HepG2 (cell line): ENCODE measurements around the gene RABGAP1L.

Source experiments
- CENPX ChIP-seq: sonication (generic); formaldehyde crosslinking; IDR thresholded peaks from 2 replicates; pipeline ENCODE4 v1.9.0; 2021; ENCODE audit warnings: mild to moderate bottlenecking, missing genetic modification reagents, moderate library complexity
- FOXP1 ChIP-seq, 2 experiments: fragments of 450-650 bp in 1 of 2; IDR thresholded peaks; 2 replicates each; pipeline ENCODE4 v1.6.1; 2017 to 2018; ENCODE audit warnings: antibody characterized with exemption in 1 of 2
- MATR3 ChIP-seq: sonication (generic); formaldehyde crosslinking; IDR thresholded peaks from 2 replicates; pipeline ENCODE4 v1.4.0; 2020; ENCODE audit warnings: missing genetic modification reagents
- NR3C1 ChIP-seq: sonication (generic); formaldehyde crosslinking; IDR thresholded peaks from 2 replicates; pipeline ENCODE4 v1.4.0; 2020; ENCODE audit warnings: missing genetic modification reagents
- POLR2A ChIP-seq, 2 experiments: IDR thresholded peaks; 2 replicates each; pipeline ENCODE4 v1.6.1; 2011; ENCODE audit warnings: low read depth in 2 of 2, low read length in 2 of 2, mild to moderate bottlenecking in 1 of 2, moderate library complexity in 1 of 2; ENCODE audit not compliant: insufficient read depth in 1 of 2
- POLR2AphosphoS5 ChIP-seq: IDR thresholded peaks from 2 replicates; pipeline ENCODE4 v1.6.1; 2012; ENCODE audit warnings: low read depth, low read length
- RAD21 ChIP-seq: fragments of 450-650 bp; formaldehyde crosslinking; IDR thresholded peaks from 2 replicates; pipeline ENCODE4 v1.5.0; 2020; ENCODE audit warnings: mild to moderate bottlenecking
- SMAD3 ChIP-seq: sonication (generic); formaldehyde crosslinking; IDR thresholded peaks from 2 replicates; pipeline ENCODE4 v1.4.0; 2020; ENCODE audit warnings: missing genetic modification reagents
- ZBTB38 ChIP-seq: sonication (generic); formaldehyde crosslinking; IDR thresholded peaks from 2 replicates; pipeline ENCODE4 v1.5.1; 2020; ENCODE audit warnings: mild to moderate bottlenecking, missing genetic modification reagents
- TF ChIP-seq, protein P1 (sequence below): sonication (generic); formaldehyde crosslinking; IDR thresholded peaks from 2 replicates; pipeline ENCODE4 v1.5.0; 2020; ENCODE audit warnings: mild to moderate bottlenecking, missing genetic modification reagents, moderate library complexity
- TF ChIP-seq, protein P2 (sequence below): sonication (generic); formaldehyde crosslinking; IDR thresholded peaks from 2 replicates; pipeline ENCODE4 v1.4.0; 2020; ENCODE audit warnings: low read depth, missing genetic modification reagents
- TF ChIP-seq, protein P3 (sequence below), 2 experiments: sonication (generic) in 1 of 2; formaldehyde crosslinking in 1 of 2; IDR thresholded peaks; 2 replicates each; pipeline versions ENCODE4 v1.4.0 to v1.6.1; 2018 to 2020; ENCODE audit warnings: missing genetic modification reagents in 2 of 2, borderline replicate concordance in 1 of 2, low read depth in 1 of 2, mild to moderate bottlenecking in 1 of 2, missing biosample characterization in 1 of 2
- TF ChIP-seq, protein P4 (sequence below): sonication (generic); formaldehyde crosslinking; IDR thresholded peaks from 2 replicates; pipeline ENCODE4 v1.4.0; 2020; ENCODE audit warnings: missing genetic modification reagents

DNA sequence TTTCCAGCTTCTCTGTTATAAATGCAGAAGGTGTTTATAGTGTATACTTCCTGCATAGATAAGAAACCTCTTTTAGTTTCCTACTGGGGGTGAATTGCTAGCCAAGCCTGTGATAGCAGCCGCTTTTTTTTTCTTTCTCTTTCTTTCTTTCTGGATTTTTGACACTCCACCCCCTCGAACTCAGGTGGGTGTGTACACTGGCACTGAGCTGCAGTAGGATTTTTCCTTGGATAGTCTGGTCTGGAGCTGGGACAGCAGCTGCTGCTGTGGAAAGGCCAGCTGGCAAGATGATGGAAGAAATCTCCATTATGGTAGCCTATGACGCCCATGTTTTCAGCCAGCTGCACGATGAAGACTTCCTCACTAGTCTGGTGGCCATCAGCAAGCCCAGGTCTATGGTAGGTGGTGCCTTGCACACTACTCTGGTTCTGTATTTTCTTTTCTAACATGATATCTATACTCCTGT is 717.9 kb downstream of the RABGAP1L start:
- TF ChIP-seq POLR2A (IDR thresholded peaks at IDR 0.05; ENCODE audit: insufficient read depth in 1 of 2, low read depth in 2 of 2, low read length in 2 of 2): no peak
- TF ChIP-seq, protein P1, sequence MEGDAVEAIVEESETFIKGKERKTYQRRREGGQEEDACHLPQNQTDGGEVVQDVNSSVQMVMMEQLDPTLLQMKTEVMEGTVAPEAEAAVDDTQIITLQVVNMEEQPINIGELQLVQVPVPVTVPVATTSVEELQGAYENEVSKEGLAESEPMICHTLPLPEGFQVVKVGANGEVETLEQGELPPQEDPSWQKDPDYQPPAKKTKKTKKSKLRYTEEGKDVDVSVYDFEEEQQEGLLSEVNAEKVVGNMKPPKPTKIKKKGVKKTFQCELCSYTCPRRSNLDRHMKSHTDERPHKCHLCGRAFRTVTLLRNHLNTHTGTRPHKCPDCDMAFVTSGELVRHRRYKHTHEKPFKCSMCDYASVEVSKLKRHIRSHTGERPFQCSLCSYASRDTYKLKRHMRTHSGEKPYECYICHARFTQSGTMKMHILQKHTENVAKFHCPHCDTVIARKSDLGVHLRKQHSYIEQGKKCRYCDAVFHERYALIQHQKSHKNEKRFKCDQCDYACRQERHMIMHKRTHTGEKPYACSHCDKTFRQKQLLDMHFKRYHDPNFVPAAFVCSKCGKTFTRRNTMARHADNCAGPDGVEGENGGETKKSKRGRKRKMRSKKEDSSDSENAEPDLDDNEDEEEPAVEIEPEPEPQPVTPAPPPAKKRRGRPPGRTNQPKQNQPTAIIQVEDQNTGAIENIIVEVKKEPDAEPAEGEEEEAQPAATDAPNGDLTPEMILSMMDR: no peak
- TF ChIP-seq, protein P2, sequence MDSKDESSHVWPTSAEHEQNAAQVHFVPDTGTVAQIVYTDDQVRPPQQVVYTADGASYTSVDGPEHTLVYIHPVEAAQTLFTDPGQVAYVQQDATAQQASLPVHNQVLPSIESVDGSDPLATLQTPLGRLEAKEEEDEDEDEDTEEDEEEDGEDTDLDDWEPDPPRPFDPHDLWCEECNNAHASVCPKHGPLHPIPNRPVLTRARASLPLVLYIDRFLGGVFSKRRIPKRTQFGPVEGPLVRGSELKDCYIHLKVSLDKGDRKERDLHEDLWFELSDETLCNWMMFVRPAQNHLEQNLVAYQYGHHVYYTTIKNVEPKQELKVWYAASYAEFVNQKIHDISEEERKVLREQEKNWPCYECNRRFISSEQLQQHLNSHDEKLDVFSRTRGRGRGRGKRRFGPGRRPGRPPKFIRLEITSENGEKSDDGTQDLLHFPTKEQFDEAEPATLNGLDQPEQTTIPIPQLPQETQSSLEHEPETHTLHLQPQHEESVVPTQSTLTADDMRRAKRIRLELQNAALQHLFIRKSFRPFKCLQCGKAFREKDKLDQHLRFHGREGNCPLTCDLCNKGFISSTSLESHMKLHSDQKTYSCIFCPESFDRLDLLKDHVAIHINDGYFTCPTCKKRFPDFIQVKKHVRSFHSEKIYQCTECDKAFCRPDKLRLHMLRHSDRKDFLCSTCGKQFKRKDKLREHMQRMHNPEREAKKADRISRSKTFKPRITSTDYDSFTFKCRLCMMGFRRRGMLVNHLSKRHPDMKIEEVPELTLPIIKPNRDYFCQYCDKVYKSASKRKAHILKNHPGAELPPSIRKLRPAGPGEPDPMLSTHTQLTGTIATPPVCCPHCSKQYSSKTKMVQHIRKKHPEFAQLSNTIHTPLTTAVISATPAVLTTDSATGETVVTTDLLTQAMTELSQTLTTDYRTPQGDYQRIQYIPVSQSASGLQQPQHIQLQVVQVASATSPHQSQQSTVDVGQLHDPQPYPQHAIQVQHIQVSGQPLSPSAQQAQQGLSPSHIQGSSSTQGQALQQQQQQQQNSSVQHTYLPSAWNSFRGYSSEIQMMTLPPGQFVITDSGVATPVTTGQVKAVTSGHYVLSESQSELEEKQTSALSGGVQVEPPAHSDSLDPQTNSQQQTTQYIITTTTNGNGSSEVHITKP (CRISPR knock-in tag): no peak
- TF ChIP-seq, protein P3, sequence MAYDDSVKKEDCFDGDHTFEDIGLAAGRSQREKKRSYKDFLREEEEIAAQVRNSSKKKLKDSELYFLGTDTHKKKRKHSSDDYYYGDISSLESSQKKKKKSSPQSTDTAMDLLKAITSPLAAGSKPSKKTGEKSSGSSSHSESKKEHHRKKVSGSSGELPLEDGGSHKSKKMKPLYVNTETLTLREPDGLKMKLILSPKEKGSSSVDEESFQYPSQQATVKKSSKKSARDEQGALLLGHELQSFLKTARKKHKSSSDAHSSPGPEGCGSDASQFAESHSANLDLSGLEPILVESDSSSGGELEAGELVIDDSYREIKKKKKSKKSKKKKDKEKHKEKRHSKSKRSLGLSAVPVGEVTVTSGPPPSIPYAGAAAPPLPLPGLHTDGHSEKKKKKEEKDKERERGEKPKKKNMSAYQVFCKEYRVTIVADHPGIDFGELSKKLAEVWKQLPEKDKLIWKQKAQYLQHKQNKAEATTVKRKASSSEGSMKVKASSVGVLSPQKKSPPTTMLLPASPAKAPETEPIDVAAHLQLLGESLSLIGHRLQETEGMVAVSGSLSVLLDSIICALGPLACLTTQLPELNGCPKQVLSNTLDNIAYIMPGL (CRISPR knock-in tag; IDR thresholded peaks at IDR 0.05; ENCODE audit: borderline replicate concordance in 1 of 2, low read depth in 1 of 2): no peak
- no peak for TF ChIP-seq MATR3 (CRISPR knock-in tag)
- TF ChIP-seq FOXP1 (IDR thresholded peaks at IDR 0.05): no peak
- no peak for TF ChIP-seq FOXP1 (CRISPR knock-in tag; IDR thresholded peaks at IDR 0.05)
- TF ChIP-seq CENPX (CRISPR knock-in tag): no peak
- TF ChIP-seq POLR2AphosphoS5: no peak
- TF ChIP-seq, protein P4, sequence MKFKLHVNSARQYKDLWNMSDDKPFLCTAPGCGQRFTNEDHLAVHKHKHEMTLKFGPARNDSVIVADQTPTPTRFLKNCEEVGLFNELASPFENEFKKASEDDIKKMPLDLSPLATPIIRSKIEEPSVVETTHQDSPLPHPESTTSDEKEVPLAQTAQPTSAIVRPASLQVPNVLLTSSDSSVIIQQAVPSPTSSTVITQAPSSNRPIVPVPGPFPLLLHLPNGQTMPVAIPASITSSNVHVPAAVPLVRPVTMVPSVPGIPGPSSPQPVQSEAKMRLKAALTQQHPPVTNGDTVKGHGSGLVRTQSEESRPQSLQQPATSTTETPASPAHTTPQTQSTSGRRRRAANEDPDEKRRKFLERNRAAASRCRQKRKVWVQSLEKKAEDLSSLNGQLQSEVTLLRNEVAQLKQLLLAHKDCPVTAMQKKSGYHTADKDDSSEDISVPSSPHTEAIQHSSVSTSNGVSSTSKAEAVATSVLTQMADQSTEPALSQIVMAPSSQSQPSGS (CRISPR knock-in tag): no peak
- TF ChIP-seq SMAD3 (CRISPR knock-in tag): no peak
- no peak for TF ChIP-seq RAD21 (CRISPR knock-in tag)
- TF ChIP-seq NR3C1 (CRISPR knock-in tag): no peak
- TF ChIP-seq ZBTB38 (CRISPR knock-in tag): no peak
